Pancreas (tissue), 10 donors: ENCODE data around the gene CUX1. TPM values are rescaled to one million over a fixed set of nuclear protein-coding genes. Genes with fewer than 3 reads are reported as not detected.

Experiments
- ATAC-seq, 4 donors: fragments of 200-7000 bp; cut with Tn5 transposase; one replicate each; pipeline versions ENCODE4 v1.8.0 to v1.9.1; 2020; ENCODE audit warnings: mild to moderate bottlenecking in 4 of 4, moderate library complexity in 4 of 4
- DNase-seq, 6 donors: peaks; one replicate each; pipeline ENCODE4 v3.0.0-alpha.2; 2020
- FAIRE-seq: peaks from 2 replicates; lab custom pipeline; 2012; peaks lifted over from hg19 to GRCh38; lab: Jason Lieb, UNC
- H3K27ac ChIP-seq, 4 donors: fragments of 200-600 bp; sonication (generic); 1 replicate in 3 of 4; 2 replicates in 1 of 4; pipeline versions ENCODE4 v1.5.0 to v1.8.0; 2020
- H3K27me3 ChIP-seq, 4 donors: fragments of 200-600 bp; one replicate each; pipeline ENCODE4 v1.8.0; 2021
- H3K36me3 ChIP-seq, 3 donors: fragments of 200-600 bp; sonication (generic) in 1 of 3; one replicate each; pipeline versions ENCODE4 v1.5.0 to v1.8.0; 2020 to 2021
- H3K4me1 ChIP-seq, 3 donors: fragments of 200-600 bp; one replicate each; pipeline ENCODE4 v1.8.0; 2021
- H3K4me3 ChIP-seq, 4 donors: fragments of 200-600 bp; sonication (generic) in 2 of 4; one replicate each; pipeline versions ENCODE4 v1.5.0 to v1.8.0; 2020 to 2021
- H3K9me3 ChIP-seq, 4 donors: fragments of 200-600 bp; one replicate each; pipeline ENCODE4 v1.8.0; 2021
- WGBS, 2 donors: extraction: QIAGEN DNeasy Blood & Tissue Kit; methylation state at CpG; one replicate each; pipeline ENCODE4 v1.1.7; 2013; 5-methylcytosine and 5-hydroxymethylcytosine counted together
- intact Hi-C, 3 donors: fragments of 100-400 bp; cut with DNase I; formaldehyde crosslinking; loops; one replicate each; pipeline versions ENCODE4 v1.11.1 to v1.14.2; 2022
- polyA plus RNA-seq, 2 donors: library from polyadenylated mRNA; stranded (reverse); fragments of 200-250 nt; gene quantifications; one replicate each; pipeline ENCODE4 v1.2.3, GENCODE V29; 2013
- total RNA-seq, 6 donors: library from RNA; stranded (reverse); fragmentation: NEBNext Ultra II Directional in 4 of 6; extraction: Animal tissue kit (Norgen Biotek cat#: 25700) in 4 of 6; gene quantifications; one replicate each; pipeline versions ENCODE4 v1.2.1 to v1.2.4, GENCODE V29; 2021 to 2023
- TF ChIP-seq, protein P1 (sequence below), 4 donors: fragments of 200-600 bp; sonication (generic) in 3 of 4; IDR thresholded peaks; one replicate each; pipeline versions ENCODE4 v1.5.0 to v1.8.0; 2021; ENCODE audit warnings: antibody characterized with exemption in 4 of 4
- donor health status: healthy with polysubstance abuse.
- donor health status: DM: no; HTN: no; CAD: no; lungs with moderate emphysema.
- donor health status: DM: no; HTN: no; CAD: no.
- donor health status: control.
- donor health status: control.
- donor health status: Bipolar disorder and iron deficiency.
- donor health status: DM: yes; HTN: yes; CAD: no.
- donor health status: DM: no; HTN: no; CAD: no.
- donor health status: DM: no; HTN: no; CAD: no.
- donor health status: DM: yes; HTN: yes; CAD: no.

Gene CUX1
- total and polyA plus RNA-seq, 8 donors = 18.9 to 61.2 (median 45.1) TPM

DNA sequence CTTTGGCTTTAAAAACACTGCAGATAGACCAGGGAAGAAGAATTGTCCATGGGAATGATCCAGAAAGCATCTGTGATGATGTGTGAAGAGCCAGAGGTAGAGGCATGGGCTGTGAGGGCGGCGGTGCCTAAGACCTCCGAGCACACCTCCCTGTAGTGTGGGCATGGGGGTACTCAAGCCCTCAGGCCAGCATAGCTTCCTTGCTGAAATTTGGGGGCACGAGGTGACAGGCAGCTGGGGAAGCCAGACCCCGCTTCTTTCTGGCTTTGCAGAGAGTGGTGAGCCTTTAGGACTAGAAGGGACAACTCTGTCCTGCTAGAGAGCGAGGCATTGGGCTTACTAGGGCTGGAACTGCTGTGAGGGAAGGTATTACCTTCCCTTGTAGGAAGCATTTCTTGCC lies 281.6 kb downstream of the CUX1 start:
- no peaks in the 10 kb centered on the region for H3K36me3 ChIP-seq
- H3K9me3 ChIP-seq = no peaks in the 10 kb centered on the region
- WGBS, 2 donors = 97% methylated on average over 6 of the region's 6 CpGs
- no peaks in the 10 kb centered on the region for H3K4me1 ChIP-seq
- FAIRE-seq (no peak), ATAC-seq (no peak), DNase-seq (no peak)
- H3K27me3 ChIP-seq = no peaks in the 10 kb centered on the region
- no peak overlapping the region for H3K27ac ChIP-seq
- TF ChIP-seq, protein P1, sequence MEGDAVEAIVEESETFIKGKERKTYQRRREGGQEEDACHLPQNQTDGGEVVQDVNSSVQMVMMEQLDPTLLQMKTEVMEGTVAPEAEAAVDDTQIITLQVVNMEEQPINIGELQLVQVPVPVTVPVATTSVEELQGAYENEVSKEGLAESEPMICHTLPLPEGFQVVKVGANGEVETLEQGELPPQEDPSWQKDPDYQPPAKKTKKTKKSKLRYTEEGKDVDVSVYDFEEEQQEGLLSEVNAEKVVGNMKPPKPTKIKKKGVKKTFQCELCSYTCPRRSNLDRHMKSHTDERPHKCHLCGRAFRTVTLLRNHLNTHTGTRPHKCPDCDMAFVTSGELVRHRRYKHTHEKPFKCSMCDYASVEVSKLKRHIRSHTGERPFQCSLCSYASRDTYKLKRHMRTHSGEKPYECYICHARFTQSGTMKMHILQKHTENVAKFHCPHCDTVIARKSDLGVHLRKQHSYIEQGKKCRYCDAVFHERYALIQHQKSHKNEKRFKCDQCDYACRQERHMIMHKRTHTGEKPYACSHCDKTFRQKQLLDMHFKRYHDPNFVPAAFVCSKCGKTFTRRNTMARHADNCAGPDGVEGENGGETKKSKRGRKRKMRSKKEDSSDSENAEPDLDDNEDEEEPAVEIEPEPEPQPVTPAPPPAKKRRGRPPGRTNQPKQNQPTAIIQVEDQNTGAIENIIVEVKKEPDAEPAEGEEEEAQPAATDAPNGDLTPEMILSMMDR (IDR thresholded peaks at IDR 0.05) = no peak
- intact Hi-C loops = no loop called here
- H3K4me3 ChIP-seq = no peak overlapping the region

DNA sequence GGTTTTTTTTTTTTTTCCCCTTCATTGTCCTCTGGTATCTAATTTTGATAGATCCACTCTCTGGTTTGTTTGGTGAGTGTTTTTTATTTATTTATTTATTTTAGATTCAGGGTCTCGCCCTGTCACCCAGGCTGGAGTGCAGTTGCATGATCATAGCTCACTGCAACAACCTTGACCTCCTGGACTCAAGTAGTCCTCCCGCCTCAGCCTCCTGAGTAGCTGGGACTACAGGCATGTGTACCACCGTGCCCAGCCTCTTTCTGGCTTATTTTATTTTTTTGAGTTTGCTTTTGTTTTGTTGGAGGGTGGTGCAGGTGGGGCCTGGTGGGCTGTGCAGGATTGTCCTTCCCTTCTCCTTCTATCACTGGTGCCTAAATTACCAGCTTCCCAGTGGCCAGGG lies 282.0 kb downstream of the CUX1 start:
- WGBS, 2 donors = 96 to 100% methylated on average over 3 of the region's 3 CpGs
- FAIRE-seq (no peak), DNase-seq (no peak), ATAC-seq (no peak)
- Histone ChIP-seq H3K9me3 (no peaks in the 10 kb centered on the region), H3K36me3 (no peaks in the 10 kb centered on the region), H3K4me3 (no peak overlapping the region), H3K27me3 (no peaks in the 10 kb centered on the region), H3K4me1 (no peaks in the 10 kb centered on the region), H3K27ac (no peak overlapping the region)
- intact Hi-C loops = no loop called here
- TF ChIP-seq, protein P1 (IDR thresholded peaks at IDR 0.05) = no peak

DNA sequence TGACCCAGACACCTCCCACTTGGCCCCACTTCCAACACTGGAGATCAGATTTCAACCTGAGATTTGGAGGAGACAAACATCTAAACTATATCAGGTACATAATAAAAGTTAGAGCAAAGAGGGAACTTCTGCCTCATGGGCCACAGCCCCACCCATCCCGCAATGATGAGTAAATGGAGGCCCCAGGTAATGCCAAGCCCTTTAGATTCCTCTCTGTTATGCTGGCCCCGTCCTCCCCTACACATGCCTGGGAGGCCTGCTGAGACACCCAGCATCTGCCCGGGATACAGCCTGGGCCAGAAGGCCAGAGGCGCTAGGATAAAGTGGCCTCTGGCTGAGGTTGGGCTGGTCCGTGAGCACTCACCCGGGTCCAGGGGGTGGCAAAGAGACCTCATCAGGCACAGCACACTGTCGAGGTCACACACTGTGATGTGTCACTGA lies 283.7 kb downstream of the CUX1 start:
- no peaks in the 10 kb centered on the region for H3K4me1 ChIP-seq
- no peaks in the 10 kb centered on the region for H3K9me3 ChIP-seq
- intact Hi-C loops = no loop called here
- FAIRE-seq (no peak), DNase-seq (no peak), ATAC-seq (no peak)
- no peak overlapping the region for H3K27ac ChIP-seq
- no peaks in the 10 kb centered on the region for H3K36me3 ChIP-seq
- WGBS, 2 donors = 89 to 92% methylated on average over 7 of the region's 7 CpGs
- no peak overlapping the region for H3K4me3 ChIP-seq
- H3K27me3 ChIP-seq = no peaks in the 10 kb centered on the region
- TF ChIP-seq, protein P1 (IDR thresholded peaks at IDR 0.05) = no peak

DNA sequence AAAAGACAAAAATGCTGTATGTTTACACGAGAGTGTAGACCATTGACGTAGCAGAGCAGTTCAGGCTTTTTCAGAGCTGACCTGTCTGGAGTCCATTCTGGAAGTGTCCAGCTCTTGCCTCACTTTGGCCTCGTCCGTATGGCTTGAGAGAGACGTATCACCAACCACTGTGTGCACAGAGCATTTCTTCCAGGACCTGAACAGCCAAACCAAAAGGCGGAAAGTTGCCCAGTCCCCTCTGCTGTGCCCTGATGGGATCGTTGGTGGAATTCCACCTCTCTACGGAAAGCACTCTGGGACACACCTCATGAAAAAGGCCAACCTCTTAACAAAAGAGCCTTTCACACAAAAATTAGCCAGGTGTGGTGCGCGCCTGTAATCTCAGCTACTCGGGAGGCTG lies 284.5 kb downstream of the CUX1 start:
- Histone ChIP-seq H3K27me3 (no peaks in the 10 kb centered on the region), H3K4me3 (no peak overlapping the region), H3K36me3 (no peaks in the 10 kb centered on the region), H3K27ac (no peak overlapping the region), H3K9me3 (no peaks in the 10 kb centered on the region), H3K4me1 (no peaks in the 10 kb centered on the region)
- DNase-seq (no peak), ATAC-seq (no peak), FAIRE-seq (no peak)
- 93 to 94% methylated on average over 11 of the region's 11 CpGs for WGBS, 2 donors
- intact Hi-C loops = no loop called here
- TF ChIP-seq, protein P1 (IDR thresholded peaks at IDR 0.05) = no peak

DNA sequence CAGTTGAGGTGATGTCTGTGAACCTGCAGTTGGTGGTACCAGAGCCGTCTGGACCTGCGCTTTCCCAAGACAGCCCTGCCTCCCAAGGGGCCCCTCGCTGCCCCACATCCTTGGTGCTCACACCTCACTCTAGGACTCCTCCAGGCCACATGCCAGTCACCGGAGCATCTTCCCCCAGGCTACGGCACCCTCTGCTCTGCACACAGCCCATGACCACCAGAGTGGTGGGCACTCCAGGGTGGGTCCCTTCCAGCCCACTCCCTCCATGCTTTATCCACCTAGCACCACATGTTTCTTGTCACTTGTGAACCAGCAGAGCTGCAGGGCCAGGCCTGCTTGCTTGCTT lies 285.6 kb downstream of the CUX1 start:
- Histone ChIP-seq H3K4me3 (no peak overlapping the region), H3K27ac (no peak overlapping the region), H3K27me3 (no peaks in the 10 kb centered on the region), H3K4me1 (no peaks in the 10 kb centered on the region), H3K36me3 (no peaks in the 10 kb centered on the region), H3K9me3 (no peaks in the 10 kb centered on the region)
- no peak for FAIRE-seq
- no peak for DNase-seq
- intact Hi-C loops = no loop called here
- WGBS, 2 donors = 97 to 98% methylated on average over 5 of the region's 5 CpGs
- TF ChIP-seq, protein P1 (IDR thresholded peaks at IDR 0.05) = no peak
- ATAC-seq = no peak
